Prostate gland (tissue), 2 donors: ENCODE data around the gene EIF4G3.

ENCODE experiments used
- CTCF ChIP-seq, 4 experiments: fragments of 200-600 bp in 2 of 4; fragments of 450-650 bp in 2 of 4; sonication (generic) in 2 of 4; IDR thresholded peaks; 1 replicate in 3 of 4; 2 replicates in 1 of 4; pipeline ENCODE4 v1.5.1; 2016 to 2019; ENCODE audit warnings: antibody characterized with exemption in 4 of 4, mild to moderate bottlenecking in 2 of 4, moderate library complexity in 2 of 4
- POLR2A ChIP-seq: fragments of 450-650 bp; IDR thresholded peaks from one replicate; pipeline ENCODE4 v1.6.1; 2016; ENCODE audit warnings: antibody characterized with exemption, mild to moderate bottlenecking
- POLR2AphosphoS5 ChIP-seq: sonication (generic); formaldehyde crosslinking; IDR thresholded peaks from one replicate; pipeline ENCODE4 v1.6.1; 2017; ENCODE audit warnings: antibody characterized with exemption

- TF ChIP-seq CTCF (IDR thresholded peaks at IDR 0.05) (no peak), POLR2A (no peak), POLR2AphosphoS5 (no peak)
These were observed 8.3 kb downstream of the EIF4G3 start for GRCh38 chr1:21168444-21168843.
